ENCODE measurements around the gene NEK6. TPM values are rescaled to one million over a fixed set of nuclear protein-coding genes. Genes with fewer than 3 reads are reported as not detected.

The NEK6 gene
- total RNA-seq, 1 donor, result 64.3 TPM

DNA sequence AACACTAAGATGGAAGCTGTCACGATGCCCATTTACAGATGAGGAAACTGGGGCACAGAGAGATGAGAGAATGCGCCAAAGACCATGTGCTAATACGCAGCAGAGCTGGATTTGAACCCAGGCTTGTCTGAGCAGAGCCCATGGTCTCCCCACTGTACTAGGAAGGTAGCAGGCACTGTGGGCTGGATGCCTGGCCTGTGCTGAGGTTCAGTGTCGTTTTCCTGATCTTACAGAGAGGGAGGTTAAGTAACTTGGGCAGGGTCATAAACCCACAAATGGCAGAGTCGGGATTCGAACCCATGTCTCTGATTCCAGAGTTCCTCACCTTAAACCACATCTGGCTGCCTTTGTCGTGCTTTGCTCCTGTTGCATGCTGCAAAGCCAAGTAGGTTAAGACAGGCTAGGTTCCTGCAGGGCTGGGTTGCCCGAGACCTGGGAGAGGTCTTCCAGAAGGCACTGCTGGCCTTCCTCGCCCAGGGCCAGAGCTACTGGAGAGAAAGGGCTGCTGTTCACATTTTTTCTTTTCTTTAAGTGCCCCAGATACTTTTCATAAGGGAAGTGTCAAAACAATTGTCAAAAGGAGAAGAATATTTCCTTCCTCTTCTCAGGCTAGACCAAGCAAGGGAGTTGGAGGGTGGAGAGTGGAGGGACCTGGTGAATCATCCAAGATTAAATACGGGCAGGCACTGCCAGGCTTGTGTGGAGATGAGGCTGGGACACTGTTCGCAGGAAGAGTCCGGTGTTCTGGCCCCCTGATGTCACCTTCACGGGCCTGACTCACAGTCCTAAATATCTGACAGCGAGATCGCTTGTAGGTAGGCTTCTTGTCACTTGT is 3.2 kb downstream of the NEK6 start:
- peak; percentile 82 for DNase-seq (ENCODE audit: low read depth)
- peak overlapping the region; percentile 58 for H3K4me3 ChIP-seq (ENCODE audit: low read depth, low read length)
- TF ChIP-seq, protein P1, sequence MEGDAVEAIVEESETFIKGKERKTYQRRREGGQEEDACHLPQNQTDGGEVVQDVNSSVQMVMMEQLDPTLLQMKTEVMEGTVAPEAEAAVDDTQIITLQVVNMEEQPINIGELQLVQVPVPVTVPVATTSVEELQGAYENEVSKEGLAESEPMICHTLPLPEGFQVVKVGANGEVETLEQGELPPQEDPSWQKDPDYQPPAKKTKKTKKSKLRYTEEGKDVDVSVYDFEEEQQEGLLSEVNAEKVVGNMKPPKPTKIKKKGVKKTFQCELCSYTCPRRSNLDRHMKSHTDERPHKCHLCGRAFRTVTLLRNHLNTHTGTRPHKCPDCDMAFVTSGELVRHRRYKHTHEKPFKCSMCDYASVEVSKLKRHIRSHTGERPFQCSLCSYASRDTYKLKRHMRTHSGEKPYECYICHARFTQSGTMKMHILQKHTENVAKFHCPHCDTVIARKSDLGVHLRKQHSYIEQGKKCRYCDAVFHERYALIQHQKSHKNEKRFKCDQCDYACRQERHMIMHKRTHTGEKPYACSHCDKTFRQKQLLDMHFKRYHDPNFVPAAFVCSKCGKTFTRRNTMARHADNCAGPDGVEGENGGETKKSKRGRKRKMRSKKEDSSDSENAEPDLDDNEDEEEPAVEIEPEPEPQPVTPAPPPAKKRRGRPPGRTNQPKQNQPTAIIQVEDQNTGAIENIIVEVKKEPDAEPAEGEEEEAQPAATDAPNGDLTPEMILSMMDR (IDR thresholded peaks at IDR 0.05; ENCODE audit: insufficient read depth, low read length), result no peak

- TF ChIP-seq, protein P1 (IDR thresholded peaks at IDR 0.05; ENCODE audit: insufficient read depth, low read length), result no peak
- peak overlapping the region; percentile 58 for H3K4me3 ChIP-seq (ENCODE audit: low read depth, low read length)
- DNase-seq (ENCODE audit: low read depth), result peak; percentile 64
Observed at GRCh38 chr9:124261736-124262648, 4.2 kb downstream of the NEK6 start.

DNA sequence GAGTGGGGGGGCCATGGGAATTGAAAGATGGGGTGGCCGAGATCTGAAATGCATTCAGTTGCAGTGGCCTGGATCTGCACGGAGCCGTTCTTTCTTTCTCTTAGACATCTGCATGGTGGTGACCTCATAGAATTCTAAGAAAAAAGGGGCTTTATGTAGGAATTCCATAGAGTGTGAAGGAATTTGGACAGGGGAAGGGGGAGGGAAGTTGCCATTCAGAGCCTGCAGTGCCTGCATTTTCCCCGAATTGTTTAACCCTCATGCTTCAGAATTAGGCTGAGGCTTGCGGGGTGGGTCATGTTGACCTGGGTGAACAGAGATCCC is 4.9 kb downstream of the NEK6 start:
- TF ChIP-seq, protein P1 (IDR thresholded peaks at IDR 0.05; ENCODE audit: insufficient read depth, low read length), result no peak
- peak; percentile 41 for DNase-seq (ENCODE audit: low read depth)
- H3K4me3 ChIP-seq (ENCODE audit: low read depth, low read length), result peak overlapping the region; percentile 46

- H3K4me3 ChIP-seq (ENCODE audit: low read depth, low read length), result no peak overlapping the region
- DNase-seq (ENCODE audit: low read depth), result no peak
- TF ChIP-seq, protein P1 (IDR thresholded peaks at IDR 0.05; ENCODE audit: insufficient read depth, low read length), result no peak
Observed at GRCh38 chr9:124263213-124263612, 5.5 kb downstream of the NEK6 start.

GRCh38 chr9:124263800-124264426 is 6.2 kb downstream of the NEK6 start:
- no peak overlapping the region for H3K4me3 ChIP-seq (ENCODE audit: low read depth, low read length)
- no peak for DNase-seq (ENCODE audit: low read depth)
- TF ChIP-seq, protein P1 (IDR thresholded peaks at IDR 0.05; ENCODE audit: insufficient read depth, low read length), result no peak

GRCh38 chr9:124264823-124265233 is 7.1 kb downstream of the NEK6 start:
- no peak overlapping the region for H3K4me3 ChIP-seq (ENCODE audit: low read depth, low read length)
- no peak for DNase-seq (ENCODE audit: low read depth)
- TF ChIP-seq, protein P1 (IDR thresholded peaks at IDR 0.05; ENCODE audit: insufficient read depth, low read length), result no peak

Measured in fibroblast of the aortic adventitia (primary cell).